HG02610 (cell line): ENCODE measurements around the gene LEFTY1.
"Not testable (repeated sequence)": the region's sequence is repeated elsewhere in the genome, so short reads cannot be mapped to it uniquely, and the experiment has no call there.

Source experiments
- ATAC-seq: cut with Tn5 transposase; IDR thresholded peaks from one replicate; pipeline ENCODE4 v1.9.1; 2021; ENCODE audit warnings: mild to moderate bottlenecking, moderate library complexity; ENCODE audit not compliant: unreplicated experiment

LEFTY1 gene

GRCh38 chr1:225889743-225890142, 797 bp upstream of the LEFTY1 start:
- ATAC-seq, result no peak

DNA sequence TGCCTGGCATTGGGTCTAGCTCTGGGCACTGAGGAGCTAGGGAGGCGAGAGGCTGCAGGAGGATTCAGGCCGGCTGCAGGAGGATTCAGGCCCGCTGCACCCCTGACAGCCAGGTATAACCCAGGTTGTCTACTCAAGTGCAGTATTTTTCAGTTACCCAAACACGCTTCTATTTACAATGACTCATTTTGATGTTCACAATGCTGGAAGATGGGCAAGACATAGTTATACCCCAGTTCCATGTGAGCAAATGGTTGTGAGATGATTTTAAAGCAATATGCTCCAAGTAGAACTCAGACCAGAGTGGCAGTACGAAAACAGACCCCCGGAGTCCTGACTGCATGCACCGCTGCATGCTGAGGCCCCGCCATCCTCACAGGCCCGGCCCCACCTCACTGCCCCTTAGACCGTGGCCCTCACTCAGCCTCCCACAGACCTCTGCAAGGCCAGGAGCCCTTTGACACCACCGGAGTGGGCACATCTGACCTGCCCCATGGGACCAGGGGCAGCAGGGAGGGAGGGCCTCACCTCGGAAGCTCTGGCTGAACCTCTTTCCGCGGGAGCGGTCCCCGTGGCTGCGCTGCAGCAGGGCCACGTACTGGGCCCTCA, 553 bp downstream of the LEFTY1 start:
- no peak for ATAC-seq

GRCh38 chr1:225887554-225888288, 1.2 kb downstream of the LEFTY1 start:
- ATAC-seq, result not testable (repeated sequence)

- ATAC-seq, result no peak
Measured at GRCh38 chr1:225887030-225887314, 2.0 kb downstream of the LEFTY1 start.

DNA sequence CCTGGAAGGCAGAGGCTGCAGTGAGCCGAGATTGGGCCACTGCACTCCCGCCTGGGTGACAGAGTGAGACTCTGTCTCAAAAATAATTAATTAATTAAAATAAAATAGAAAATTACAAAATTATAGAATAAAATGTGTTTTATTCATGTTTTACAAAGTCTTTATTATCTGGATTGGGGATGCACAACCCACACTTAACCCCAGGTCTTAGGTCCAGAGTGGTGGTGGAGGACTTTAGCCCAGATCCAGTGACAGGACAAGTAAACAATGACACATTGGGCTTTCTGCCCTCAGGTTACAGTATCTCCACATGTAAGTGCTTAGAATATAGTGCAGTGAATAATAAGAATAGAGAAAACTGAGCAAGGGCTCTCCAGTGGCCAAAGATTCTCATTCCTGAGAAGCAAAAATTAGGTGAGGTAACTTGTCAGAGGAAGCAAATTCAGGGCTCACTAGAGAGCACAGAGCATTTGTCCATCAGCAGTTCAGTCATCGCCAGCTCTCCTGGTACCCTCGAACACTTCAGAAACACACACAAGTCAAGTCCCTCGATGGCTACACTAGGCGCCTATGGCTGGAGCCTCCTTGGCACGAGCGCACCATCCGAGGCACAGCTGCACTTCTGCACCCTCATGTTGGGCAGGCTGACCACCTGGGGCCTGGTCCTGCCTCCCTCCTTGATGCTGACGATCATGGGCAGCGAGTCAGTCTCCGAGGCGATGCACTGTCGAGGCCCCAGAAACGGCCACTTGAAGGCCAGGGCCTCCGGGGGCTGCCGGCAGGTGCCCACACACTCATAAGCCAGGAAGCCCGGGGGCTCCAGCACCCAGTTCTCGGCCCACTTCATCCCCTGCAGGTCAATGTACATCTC, 2.6 kb downstream of the LEFTY1 start:
- no peak for ATAC-seq

DNA sequence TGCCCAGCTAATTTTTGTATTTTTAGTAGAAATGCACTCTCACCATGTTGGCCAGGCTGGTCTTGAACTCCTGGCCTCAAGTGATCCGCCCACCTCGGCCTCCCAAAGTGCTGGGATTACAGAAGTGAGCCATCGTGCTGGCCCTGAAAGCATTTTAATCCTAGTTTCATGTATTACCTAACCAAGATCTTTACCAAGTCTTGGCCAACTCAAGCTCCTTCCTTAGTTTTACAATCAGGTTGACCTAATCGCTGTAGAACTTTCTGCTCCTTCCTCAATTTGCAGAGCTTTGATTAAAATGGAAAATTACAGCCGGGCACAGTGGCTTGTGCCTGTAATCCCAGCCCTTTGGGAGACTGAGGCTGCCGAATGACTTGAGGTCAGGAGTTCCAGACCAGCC, 3.6 kb downstream of the LEFTY1 start:
- no peak for ATAC-seq

DNA sequence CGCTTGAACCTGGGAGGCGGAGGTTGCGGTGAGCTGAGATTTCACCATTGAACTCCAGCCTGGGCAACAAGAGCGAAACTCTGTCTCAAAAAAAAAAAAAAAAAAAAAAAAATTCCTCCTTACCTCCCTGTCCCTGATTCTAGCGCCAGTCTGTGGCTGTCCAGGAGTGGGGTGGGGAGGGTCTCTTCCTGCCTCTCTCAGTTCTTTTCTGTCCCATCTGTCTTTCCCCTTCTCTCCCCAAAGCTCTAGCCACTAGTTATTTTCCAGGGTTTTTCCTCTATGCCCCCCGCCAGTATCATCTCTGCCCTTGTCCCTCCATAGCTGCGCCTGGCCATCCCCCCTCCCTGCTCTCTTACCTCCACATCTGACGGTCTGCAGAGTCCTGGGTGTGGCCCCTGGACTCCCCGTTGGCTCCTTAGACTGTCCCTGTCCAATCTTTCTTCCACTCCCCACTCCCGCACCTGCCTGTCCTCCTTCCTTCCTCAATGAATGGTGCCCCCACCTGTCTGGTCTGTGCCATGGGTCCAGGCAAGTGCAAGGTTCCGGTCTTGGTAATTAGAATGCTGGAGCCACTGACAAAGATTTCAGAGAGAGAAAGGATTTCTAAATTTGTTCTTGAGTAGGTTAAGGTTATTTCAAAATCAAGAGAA, 5.2 kb downstream of the LEFTY1 start:
- no peak for ATAC-seq

DNA sequence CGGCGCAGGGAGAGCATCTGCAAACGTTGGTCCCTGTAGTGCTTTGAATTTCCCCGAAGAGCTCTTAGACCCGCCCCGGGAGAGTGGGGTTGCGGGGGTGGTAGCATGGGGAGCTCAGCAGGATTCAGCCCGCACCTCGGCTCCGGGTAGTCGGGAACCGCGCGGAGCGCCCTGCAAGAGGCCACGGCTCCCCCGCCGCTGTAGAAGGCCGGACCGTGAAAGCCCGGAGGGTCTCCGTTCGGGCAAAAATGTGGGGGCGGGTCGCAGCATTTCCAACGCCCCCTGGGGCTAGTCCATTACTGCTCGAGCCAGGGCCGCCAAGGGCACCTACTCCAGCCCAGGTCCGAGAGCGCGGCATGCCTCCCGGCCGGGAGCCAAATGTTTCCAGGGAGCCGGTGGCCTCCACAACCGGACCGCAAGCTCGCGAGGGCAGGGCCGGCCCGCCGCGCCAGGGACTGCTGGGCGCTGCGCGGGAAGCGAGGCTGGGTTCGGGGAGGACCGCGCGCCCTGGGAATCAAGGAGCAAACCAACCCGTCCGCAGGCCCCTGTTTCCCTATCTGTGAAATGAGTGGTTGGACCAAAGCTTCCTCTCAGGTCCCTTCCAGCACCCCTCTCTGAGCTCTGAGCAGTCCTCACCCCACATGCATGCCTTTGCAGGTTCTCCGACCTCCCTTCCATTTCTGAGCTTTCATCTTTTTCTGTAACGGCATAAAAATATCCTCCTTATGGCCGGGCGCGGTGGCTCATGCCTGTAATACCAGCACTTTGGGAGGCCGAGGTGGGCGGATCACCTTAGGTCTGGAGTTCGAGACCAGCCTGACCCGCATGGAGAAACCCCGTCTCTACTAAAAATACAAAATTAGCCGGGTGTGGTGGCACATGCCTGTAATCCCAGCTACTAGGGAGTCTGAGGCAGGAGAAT, 6.0 kb downstream of the LEFTY1 start:
- peak; percentile 14 for ATAC-seq

GRCh38 chr1:225881959-225882693, 6.8 kb downstream of the LEFTY1 start, which contains the start of gene TMEM63A:
Gene TMEM63A (minus strand): TSS chr1:225882380. CDS start chr1:225877580, 4,800 bp downstream.
- peak; percentile 65 for ATAC-seq

DNA sequence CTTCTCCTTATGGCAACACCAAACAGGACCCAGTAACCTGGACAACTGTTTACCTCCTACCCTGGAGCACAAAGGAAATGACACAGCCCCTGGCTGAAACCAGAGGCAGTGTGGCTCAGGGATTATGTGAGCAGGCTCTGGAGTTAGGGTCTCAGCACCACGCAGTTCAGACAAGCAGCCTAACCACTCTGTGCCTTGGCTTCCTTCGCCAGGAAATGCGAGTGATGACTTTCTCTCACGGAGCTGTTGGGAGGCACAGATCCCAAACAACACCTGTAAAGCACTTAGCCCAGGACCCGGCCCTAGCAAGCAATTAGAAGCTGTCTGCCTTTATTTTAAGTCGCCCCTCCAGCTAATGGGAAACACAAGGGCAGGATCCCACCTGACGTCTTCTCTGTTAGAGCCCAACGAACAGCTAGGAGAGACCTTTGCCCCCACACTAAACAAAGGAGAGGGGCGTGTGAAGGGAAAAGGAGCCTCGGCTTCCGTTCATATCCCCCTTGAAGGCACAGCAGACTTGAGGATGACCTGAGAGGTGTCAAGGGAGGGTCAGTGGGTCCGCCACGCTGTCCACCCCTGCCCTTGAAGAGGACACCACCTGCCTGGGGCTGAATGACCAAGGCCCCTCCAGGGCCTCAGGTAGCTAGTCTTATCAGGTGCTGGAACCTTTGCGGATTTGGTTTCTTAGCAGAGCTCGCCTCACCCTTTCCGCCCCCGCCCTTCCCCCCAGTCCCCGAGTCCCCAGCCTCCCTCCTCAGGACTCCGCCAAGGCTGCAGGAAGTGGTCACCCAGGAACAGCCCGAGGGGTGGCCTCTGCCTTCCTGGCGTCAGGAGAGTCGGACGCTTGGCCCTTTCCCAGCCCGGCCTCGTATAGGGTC, 7.6 kb downstream of the LEFTY1 start:
- no peak for ATAC-seq

GRCh38 chr1:225880636-225881035, 8.3 kb downstream of the LEFTY1 start:
- no peak for ATAC-seq

DNA sequence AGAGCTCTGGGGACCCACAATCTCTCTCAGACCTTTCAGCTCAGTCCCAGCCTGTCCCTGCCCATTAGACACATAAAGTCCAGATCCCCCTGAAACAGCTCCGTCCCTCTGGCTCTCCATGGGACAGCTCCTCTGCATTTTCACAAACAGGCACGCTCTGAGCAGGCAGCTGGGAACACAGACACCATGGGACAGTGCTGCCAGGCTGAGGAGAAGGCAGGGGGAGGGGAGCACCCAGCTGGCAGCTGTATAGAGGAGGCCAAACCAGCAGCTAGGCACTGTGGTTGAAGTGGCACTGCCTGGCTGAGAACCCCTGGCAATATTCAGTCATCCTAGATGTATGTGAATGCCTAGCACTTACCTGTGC, 8.7 kb downstream of the LEFTY1 start:
- no peak for ATAC-seq

GRCh38 chr1:225879521-225880221, 9.3 kb downstream of the LEFTY1 start:
- no peak for ATAC-seq

DNA sequence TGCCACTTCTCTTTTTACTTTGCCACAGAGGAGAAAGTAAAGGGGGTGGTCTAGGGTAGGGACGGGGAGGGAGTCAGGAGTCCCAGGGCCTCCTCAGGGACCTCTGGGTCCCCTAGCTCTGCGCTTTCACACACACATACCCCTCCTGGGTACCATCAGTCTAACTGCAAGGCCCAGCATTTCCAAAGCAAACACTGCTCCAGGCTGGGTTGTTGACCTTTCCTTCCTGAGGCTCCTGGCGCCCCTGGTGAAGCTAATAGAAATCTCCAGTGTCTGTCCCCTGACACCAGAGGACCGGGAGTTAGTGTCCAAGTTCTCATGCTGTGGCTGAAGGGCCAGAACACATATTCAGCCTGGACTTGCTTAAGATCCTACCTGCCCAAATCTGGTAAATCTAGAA, 10.7 kb downstream of the LEFTY1 start:
- no peak for ATAC-seq

- no peak for ATAC-seq
Measured at GRCh38 chr1:225877580-225877979, 11.4 kb downstream of the LEFTY1 start.

- ATAC-seq, result no peak
Measured at GRCh38 chr1:225876900-225877510, 11.9 kb downstream of the LEFTY1 start.

DNA sequence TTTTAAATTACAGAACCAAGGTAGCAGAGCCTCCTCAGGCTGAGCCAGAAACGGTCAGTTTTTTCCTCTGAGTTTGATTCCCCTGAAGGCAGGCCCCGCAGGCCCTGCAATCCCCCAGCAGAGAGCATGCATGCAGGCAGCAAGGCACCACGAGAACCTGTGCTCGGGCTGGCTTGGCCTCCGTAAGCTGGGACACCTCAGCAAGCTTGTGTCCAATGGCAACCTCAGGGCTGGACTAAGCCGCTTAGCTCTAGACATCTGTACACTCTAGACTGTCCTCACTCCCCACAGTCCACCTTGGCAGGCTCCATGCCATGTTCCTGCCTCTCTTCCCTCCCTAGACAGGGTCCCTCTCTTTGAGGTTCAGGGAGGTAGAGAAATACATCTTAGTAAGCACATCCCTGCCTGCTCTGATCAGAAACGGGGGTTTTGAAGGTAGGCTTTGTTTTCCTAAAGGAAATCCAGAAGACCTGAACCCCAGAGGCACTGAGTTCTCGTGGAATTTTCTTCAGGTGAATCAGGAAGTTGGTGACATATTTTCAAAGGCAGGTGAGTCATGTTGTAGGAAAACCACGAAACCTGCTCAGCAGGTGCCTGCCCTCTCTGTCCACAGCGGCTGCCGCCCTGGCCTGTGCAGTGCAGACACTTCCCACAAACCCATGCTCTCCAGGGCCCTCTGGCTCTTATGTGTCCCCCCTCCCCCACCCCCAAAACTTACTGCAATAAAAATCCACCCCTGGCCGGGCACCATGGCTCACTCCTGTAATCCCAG, 13.7 kb downstream of the LEFTY1 start:
- no peak for ATAC-seq
